Measurements from ENCODE around the gene ZNF485.
"Not testable (repeated sequence)": the region's sequence is repeated elsewhere in the genome, so short reads cannot be mapped to it uniquely, and the experiment has no call there.

The ZNF485 gene

GRCh38 chr10:43606323-43607198 lies at the start of gene ZNF485:
Gene ZNF485, plus strand, starts transcription at chr10:43606438. Its CDS starts 613 bp downstream, at chr10:43607051.
- intact Hi-C loops (cut with DNase I) = loop anchor here (2.0 kb wide), 1 partner anchor 42 kb away; the partner anchor contains the start of gene ZNF32

GRCh38 chr10:43557214-43557613 lies 49.0 kb upstream of the ZNF485 start:
- DNase-seq = no peak
- intact Hi-C loops (cut with DNase I) = no loop called here

More at GRCh38 chr10:43606323-43607198, at the start of gene ZNF485:
- peak; percentile 76 to 97 (median 80) for DNase-seq

- intact Hi-C loops (cut with DNase I) = no loop called here
These were observed 36.6 kb upstream of the ZNF485 start for GRCh38 chr10:43569681-43570080.

GRCh38 chr10:43570971-43571370 lies 35.3 kb upstream of the ZNF485 start:
- DNase-seq = no peak
- intact Hi-C loops (cut with DNase I) = no loop called here

More at GRCh38 chr10:43569681-43570080, 36.6 kb upstream of the ZNF485 start:
- DNase-seq = no peak

- no peak for DNase-seq
- intact Hi-C loops (cut with DNase I) = no loop called here
These were observed 32.8 kb upstream of the ZNF485 start for GRCh38 chr10:43573250-43574000.

GRCh38 chr10:43574001-43574892 lies 32.0 kb upstream of the ZNF485 start, which contains the start of gene ZNF239:
Gene ZNF239, minus strand, starts transcription at chr10:43574616. Its CDS starts 16,537 bp downstream, at chr10:43558079.
- DNase-seq = peak; percentile 85 to 98 (median 90)
- intact Hi-C loops (cut with DNase I) = loop anchor here (1.0 kb wide), 1 partner anchor 74 kb away; the partner anchor contains the start of gene ZNF32

GRCh38 chr10:43574906-43575305 lies 31.3 kb upstream of the ZNF485 start:
- DNase-seq = peak in 1 of 10 donors; percentile 12

GRCh38 chr10:43576062-43576461 lies 30.2 kb upstream of the ZNF485 start:
- DNase-seq = no peak
- intact Hi-C loops (cut with DNase I) = no loop called here

More at GRCh38 chr10:43574906-43575305, 31.3 kb upstream of the ZNF485 start:
- intact Hi-C loops (cut with DNase I) = loop anchor here (1.0 kb wide), 1 partner anchor 73 kb away; the partner anchor contains the start of gene ZNF32

- intact Hi-C loops (cut with DNase I) = no loop called here
- DNase-seq = no peak
These were observed 29.7 kb upstream of the ZNF485 start for GRCh38 chr10:43576580-43576979.

- intact Hi-C loops (cut with DNase I) = no loop called here
- DNase-seq = no peak
These were observed 22.2 kb upstream of the ZNF485 start for GRCh38 chr10:43584051-43584450.

- DNase-seq = no peak
- intact Hi-C loops (cut with DNase I) = no loop called here
These were observed 21.2 kb upstream of the ZNF485 start for GRCh38 chr10:43585046-43585445.

GRCh38 chr10:43585981-43586729 lies 20.1 kb upstream of the ZNF485 start:
- intact Hi-C loops (cut with DNase I) = no loop called here
- no peak for DNase-seq

GRCh38 chr10:43586730-43587115 lies 19.5 kb upstream of the ZNF485 start:
- intact Hi-C loops (cut with DNase I); DNase-seq: not testable (repeated sequence)

- intact Hi-C loops (cut with DNase I) = no loop called here
- no peak for DNase-seq
These were observed 14.8 kb upstream of the ZNF485 start for GRCh38 chr10:43591303-43591904.

- intact Hi-C loops (cut with DNase I) = no loop called here
- DNase-seq = peak in 1 of 10 donors; percentile 68
These were observed 11.2 kb upstream of the ZNF485 start for GRCh38 chr10:43594944-43595589.

- DNase-seq = peak in 1 of 10 donors; percentile 37
- intact Hi-C loops (cut with DNase I) = no loop called here
These were observed 10.4 kb upstream of the ZNF485 start for GRCh38 chr10:43595739-43596298.

GRCh38 chr10:43596546-43596945 lies 9.7 kb upstream of the ZNF485 start:
- intact Hi-C loops (cut with DNase I) = no loop called here
- DNase-seq = no peak

GRCh38 chr10:43598446-43598845 lies 7.8 kb upstream of the ZNF485 start:
- peak in 1 of 10 donors; percentile 70 for DNase-seq
- intact Hi-C loops (cut with DNase I) = no loop called here
